HepG2 (cell line): Measurements from ENCODE around the gene DMBT1.

Experiments
- ATF7-NPFF ChIP-seq: sonication (generic); formaldehyde crosslinking; IDR thresholded peaks from 2 replicates; pipeline ENCODE4 v1.8.1; 2023; ENCODE audit warnings: mild to moderate bottlenecking, low read depth, missing genetic modification reagents, moderate library complexity
- TF ChIP-seq, protein P1 (sequence below), 2 experiments: sonication (generic) in 1 of 2; formaldehyde crosslinking in 1 of 2; IDR thresholded peaks; 2 replicates each; pipeline versions ENCODE4 v1.5.1 to v1.6.1; 2011 to 2020; ENCODE audit warnings: borderline replicate concordance in 1 of 2, low read depth in 1 of 2, low read length in 1 of 2, mild to moderate bottlenecking in 1 of 2, missing genetic modification reagents in 1 of 2, moderate library complexity in 1 of 2

DNA sequence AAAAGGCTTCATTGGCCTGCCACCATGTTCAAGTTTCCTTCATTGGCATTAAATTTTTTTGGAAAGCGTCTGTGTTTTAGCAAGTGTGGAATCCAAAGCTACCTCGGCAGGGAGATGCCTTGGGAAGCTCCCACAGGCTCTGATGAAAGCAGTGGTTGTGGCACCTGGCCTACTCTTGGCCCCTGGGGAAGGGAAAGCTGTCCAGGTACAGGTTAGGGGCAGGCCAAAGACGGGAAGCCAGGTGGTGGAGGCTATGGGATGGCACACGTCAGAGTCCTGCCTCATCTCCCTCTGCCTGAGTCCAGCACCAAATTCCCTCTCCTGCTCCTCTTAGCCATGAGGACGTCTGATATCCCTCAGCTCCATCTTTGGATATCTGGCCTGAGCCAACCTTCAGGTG, 89.3 kb downstream of the DMBT1 start:
- TF ChIP-seq, protein P1, sequence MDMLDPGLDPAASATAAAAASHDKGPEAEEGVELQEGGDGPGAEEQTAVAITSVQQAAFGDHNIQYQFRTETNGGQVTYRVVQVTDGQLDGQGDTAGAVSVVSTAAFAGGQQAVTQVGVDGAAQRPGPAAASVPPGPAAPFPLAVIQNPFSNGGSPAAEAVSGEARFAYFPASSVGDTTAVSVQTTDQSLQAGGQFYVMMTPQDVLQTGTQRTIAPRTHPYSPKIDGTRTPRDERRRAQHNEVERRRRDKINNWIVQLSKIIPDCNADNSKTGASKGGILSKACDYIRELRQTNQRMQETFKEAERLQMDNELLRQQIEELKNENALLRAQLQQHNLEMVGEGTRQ (IDR thresholded peaks at IDR 0.05; ENCODE audit: low read depth, low read length): no peak
- TF ChIP-seq, protein P1 (CRISPR knock-in tag; IDR thresholded peaks at IDR 0.05; ENCODE audit: borderline replicate concordance): no peak
- TF ChIP-seq ATF7-NPFF (CRISPR knock-in tag): no peak
